ENCODE results near the gene MTMR2.
A peak's percentile ranks its signal among the peaks of the same experiment; 100 is the strongest.
"Not testable (repeated sequence)": the region's sequence is repeated elsewhere in the genome, so short reads cannot be mapped to it uniquely, and the experiment has no call there.

MTMR2 gene

GRCh38 chr11:95886462-95886861 lies 37.4 kb downstream of the MTMR2 start:
- no peak for DNase-seq

DNA sequence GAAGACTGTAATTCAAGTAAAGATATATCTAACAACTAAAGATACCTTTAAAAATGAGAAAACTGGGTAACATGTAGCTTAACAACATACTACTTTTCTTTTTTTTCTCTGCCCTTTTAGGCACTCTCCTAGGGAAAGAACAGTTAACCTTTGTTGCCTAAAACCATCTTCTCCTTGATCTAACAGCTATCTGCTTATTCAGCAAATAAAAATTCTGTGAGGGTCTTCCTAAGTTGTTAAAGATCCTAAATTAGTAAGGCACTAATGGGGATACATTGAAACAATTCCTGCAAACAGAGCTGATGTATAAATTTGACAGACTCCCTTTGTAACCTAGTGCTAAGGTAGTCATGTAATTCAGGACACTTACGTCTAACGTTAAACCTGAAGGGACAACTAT lies 39.1 kb downstream of the MTMR2 start:
- no peak for DNase-seq

GRCh38 chr11:95884376-95884775 lies 39.5 kb downstream of the MTMR2 start:
- DNase-seq = no peak

DNA sequence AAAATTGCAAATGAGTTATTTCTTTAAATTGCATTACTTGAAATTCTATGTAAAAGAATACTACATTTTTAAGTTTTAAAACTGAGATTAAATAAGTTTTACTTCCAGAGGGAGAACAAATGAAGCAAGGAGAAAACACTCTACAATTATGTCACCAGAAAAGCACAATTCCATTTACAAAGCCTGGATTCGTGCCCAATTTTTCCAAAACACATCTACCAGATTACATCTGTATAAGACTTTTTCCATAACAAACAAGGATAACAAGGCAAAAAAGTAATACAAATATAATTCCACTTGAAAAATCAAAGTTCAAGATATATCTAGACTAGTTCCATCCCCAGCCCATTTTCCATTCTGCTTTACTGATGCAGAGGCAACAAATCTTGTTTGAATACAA lies 40.5 kb downstream of the MTMR2 start:
- DNase-seq = no peak

GRCh38 chr11:95877291-95877690 lies 46.6 kb downstream of the MTMR2 start:
- no peak for DNase-seq

- not testable (repeated sequence) for DNase-seq
These were observed 53.0 kb downstream of the MTMR2 start for GRCh38 chr11:95870877-95871276.

DNA sequence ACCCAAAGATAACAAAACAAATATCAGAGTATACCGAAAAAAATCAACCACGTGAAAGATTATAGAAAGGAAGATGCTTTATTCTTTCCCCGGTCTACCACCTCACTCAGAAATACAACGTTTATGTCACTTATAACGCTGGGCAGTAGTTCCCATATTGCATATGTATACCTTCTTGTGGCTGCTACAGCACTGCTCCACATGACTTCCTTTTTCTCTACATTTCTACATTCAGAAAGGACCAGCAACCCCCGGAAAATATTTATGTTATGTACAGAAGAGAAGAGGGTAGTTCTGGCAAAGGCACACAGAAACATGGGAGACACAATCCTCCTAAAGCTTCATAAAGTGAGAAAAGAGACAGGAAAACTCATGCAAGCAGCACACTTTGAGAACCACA lies 56.8 kb downstream of the MTMR2 start:
- no peak for DNase-seq

- DNase-seq = no peak
These were observed 60.3 kb downstream of the MTMR2 start for GRCh38 chr11:95863486-95864140.

- DNase-seq = not testable (repeated sequence)
These were observed 63.9 kb downstream of the MTMR2 start for GRCh38 chr11:95860024-95860423.

GRCh38 chr11:95854362-95854761 lies 69.5 kb downstream of the MTMR2 start:
- DNase-seq = not testable (repeated sequence)

DNA sequence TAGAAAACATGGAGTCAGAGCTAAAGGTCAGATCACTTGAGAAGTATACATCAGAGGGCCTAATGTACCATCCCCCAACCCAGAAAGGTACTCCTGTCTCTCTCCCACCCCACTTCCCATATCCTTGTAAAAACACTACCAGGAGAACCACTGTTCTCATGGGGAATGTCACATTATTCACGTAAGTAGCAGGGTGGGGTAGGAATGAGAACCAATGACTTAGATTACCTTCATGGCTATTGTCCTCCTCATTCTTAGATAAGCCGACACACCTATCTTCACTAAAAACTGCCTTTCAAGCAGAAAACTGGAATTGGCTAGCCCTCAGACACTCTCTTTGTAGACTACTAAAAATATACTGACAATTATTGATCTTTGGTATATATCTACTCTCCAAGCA lies 70.0 kb downstream of the MTMR2 start:
- no peak for DNase-seq

DNA sequence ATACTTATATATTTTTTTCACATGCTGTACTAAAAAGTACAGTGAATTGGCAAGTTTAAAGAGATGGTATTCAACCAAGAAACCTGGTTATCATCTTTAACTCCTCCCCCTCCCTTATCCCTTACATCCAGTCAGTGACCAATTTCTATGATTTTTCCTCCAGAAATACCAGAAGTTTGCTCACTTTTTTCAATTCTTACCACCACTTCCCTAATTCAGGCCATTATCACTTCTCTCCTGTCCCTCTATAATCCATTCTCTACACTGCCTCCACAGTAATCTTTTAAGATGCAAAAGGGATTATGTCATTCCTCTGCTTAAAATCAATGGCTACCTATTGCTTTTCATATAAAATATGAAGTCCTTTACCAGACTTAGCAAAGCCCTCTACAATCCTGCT lies 70.8 kb downstream of the MTMR2 start:
- no peak for DNase-seq

DNA sequence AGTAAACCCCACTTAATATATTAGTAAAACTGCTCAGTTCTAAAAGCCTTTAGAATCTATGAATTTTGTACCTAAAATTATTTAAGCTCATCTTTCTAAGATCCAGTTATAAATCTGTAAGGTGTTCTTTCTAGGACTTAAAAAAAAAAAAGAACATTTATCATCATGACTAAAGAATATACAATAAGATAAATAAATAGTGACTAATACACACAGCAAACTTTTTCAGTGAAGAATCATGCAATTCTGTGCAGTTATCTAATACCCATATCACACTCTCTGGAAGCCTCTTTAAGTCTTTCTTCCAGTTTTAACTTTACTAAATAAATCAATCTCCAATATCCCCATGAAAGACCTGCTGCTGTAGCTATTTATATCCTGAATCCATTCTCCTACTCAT lies 73.8 kb downstream of the MTMR2 start:
- DNase-seq = no peak

GRCh38 chr11:95849087-95849825 lies 74.7 kb downstream of the MTMR2 start:
- DNase-seq = peak in 36 of 56 donors; percentile 3 to 72 (median 34)

DNA sequence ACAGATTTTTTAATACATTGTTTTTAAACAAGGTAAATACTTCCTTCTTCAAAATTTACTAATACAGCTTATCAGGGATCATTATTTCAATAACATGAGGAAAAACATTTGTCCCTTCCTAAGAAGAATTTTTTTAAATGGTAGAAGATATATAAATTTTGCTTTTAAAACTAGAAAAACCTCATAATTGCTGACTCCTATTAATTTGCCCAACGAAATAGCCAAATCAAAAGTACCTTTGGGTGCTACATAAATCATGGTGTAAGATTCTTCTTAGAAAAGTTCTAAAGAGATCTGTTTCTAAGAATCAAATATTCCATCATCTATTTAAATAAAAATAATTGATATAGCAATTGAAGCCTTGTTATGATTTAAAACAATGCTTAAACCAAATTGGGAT lies 78.7 kb downstream of the MTMR2 start:
- no peak for DNase-seq

- peak in 36 of 56 donors; percentile 1 to 65 (median 20) for DNase-seq
These were observed 88.0 kb downstream of the MTMR2 start for GRCh38 chr11:95835768-95836488.

- no peak for DNase-seq
These were observed 88.6 kb downstream of the MTMR2 start for GRCh38 chr11:95835351-95835750.

- no peak for DNase-seq
These were observed 90.5 kb downstream of the MTMR2 start for GRCh38 chr11:95833378-95833777.

DNA sequence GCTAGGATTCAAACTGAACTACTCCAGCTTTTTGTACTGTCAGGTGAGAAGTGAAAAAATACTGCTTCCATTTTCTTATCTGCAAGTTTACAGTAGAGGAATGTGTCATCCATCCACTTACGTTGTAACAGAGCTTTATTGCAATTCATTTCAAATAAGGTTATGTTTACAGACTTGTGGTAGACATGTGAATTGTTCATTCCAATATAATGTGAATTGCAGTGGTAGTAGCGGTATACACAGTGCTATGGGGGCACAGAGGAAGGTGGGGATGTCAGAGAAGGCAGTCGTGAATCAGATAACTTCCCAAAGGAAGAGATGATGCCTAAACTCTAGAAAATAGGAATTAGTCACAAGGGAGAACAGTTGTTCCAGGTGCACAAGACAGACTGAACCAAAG lies 91.1 kb downstream of the MTMR2 start:
- DNase-seq = no peak

DNA sequence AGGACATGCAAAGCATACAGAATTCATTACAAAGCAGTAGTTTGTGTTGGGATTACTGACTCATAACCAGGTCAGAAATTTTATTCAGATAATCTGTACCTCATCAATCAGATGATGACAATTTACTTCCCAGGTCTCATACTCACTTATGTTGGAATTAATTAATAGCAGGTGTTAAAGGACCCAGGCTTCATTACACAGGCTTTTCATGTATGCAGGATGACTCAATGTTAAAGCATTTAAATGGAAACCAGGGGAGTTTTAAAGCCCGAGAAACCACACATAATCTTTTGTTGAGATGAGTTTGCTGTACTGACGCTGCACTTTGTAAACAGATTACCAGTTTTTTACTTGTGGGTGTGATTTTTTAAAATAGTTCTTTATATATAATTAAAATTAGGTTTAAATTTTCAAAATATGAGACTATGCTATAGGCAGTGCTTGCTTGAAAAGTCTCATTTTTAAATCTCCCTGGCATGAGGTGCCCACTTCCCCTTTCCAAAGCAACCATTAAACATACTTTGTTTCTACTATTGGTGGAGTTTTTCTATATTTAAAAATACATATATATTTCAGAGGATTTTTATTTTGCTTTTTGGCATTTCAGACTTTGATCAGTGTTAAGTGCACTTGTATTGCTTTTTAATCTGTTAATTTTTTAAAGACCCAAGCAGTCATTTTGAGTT lies 92.6 kb downstream of the MTMR2 start:
- DNase-seq = no peak

DNA sequence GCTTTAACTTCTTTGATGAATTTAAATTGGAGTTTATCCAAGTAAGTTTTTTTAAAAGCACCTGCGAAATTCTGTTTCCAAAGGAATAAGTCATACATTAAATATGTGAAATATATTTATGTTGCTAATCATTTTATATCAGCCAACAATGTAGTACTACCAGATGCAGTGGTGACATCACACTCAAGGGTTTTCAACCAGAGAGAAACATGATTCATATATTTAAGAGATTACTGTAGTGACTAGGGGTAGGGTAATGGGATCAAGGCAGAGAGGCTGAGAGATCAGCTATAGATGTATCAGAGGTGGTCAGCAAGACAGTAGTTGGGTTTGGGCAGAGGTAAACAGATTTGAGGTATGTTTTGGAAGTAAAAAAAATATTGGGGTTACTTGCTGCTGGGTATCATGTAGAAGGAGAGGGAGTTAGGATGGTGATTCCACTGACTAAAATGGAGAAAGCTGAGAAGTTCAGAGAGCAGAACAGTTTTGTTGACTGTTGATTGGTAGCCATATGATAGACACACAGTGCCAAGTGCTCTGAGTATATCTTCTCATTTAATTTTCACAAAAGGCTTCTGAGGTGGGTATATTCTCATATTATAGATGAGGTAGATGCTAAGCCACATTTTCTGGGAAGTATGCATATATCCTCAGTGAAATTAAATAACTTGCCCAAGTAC lies 94.2 kb downstream of the MTMR2 start:
- DNase-seq = no peak

All from nucleus accumbens (tissue), 56 donors.